SK-N-SH (cell line): ENCODE measurements around the gene COL10A1. TPM values are rescaled to one million over a fixed set of nuclear protein-coding genes. Genes with fewer than 3 reads are reported as not detected.
A peak's percentile ranks its signal among the peaks of the same experiment; 100 is the strongest.
"Not testable (repeated sequence)": the region's sequence is repeated elsewhere in the genome, so short reads cannot be mapped to it uniquely, and the experiment has no call there.

Source experiments
- CTCF ChIA-PET: fragments of 300-600, 350-600 bp; formaldehyde crosslinking; extraction: SDS; loops from one replicate; lab custom pipeline; 2021; lab: Yijun Ruan, JAX
- POLR2A ChIA-PET: fragments of 350-600 bp; sonication (Branson Sonifier 250); formaldehyde crosslinking; extraction: SDS; loops from one replicate; lab custom pipeline; 2020; ENCODE audit warnings: antibody characterized with exemption, inconsistent platforms; lab: Yijun Ruan, JAX
- DNase-seq: peaks from one replicate; pipeline ENCODE4 v3.0.0; 2012
- H2AFZ ChIP-seq: fragments of 200-600 bp; sonication (generic); 2 replicates; pipeline ENCODE4 v1.8.1; 2016; ENCODE audit warnings: antibody characterized with exemption, mild to moderate bottlenecking, low read depth
- H3F3A ChIP-seq: fragments of 200-600 bp; sonication (generic); replicated peaks from 2 replicates; pipeline ENCODE3; 2016; ENCODE audit warnings: antibody characterized with exemption, mild to moderate bottlenecking; ENCODE audit not compliant: insufficient read depth
- H3K27ac ChIP-seq, 2 experiments: fragments of 200-500 bp in 1 of 2; fragments of 200-600 bp in 1 of 2; sonication (Bioruptor generic) in 1 of 2; sonication (generic), shearing (Covaris generic) in 1 of 2; 2 replicates each; pipeline versions ENCODE4 v1.5.1 to v1.6.1; 2014 to 2016; ENCODE audit warnings: low read depth in 2 of 2, inconsistent platforms in 1 of 2, low read length in 1 of 2, mild to moderate bottlenecking in 1 of 2, mixed read lengths in 1 of 2
- H3K27me3 ChIP-seq: fragments of 200-600 bp; sonication (generic), shearing (Covaris generic); 2 replicates; pipeline ENCODE4 v1.6.1; 2016; ENCODE audit warnings: mixed run types; ENCODE audit not compliant: insufficient read depth
- H3K36me3 ChIP-seq, 2 experiments: fragments of 200-500 bp in 1 of 2; fragments of 200-600 bp in 1 of 2; sonication (Bioruptor generic) in 1 of 2; sonication (generic) in 1 of 2; replicated peaks in 1 of 2; 2 replicates each; pipeline versions ENCODE3 to v1.5.1; 2014 to 2016; ENCODE audit warnings: low read length in 1 of 2, mild to moderate bottlenecking in 1 of 2; ENCODE audit not compliant: insufficient read depth in 2 of 2, control insufficient read depth in 1 of 2
- H3K4me1 ChIP-seq, 2 experiments: fragments of 200-500 bp in 1 of 2; fragments of 200-600 bp in 1 of 2; sonication (Bioruptor generic) in 1 of 2; sonication (generic), shearing (Covaris generic) in 1 of 2; 2 replicates each; pipeline versions ENCODE4 v1.5.1 to v1.6.1; 2014 to 2016; ENCODE audit warnings: low read depth in 1 of 2, low read length in 1 of 2, mixed run types in 1 of 2; ENCODE audit not compliant: insufficient read depth in 2 of 2, control insufficient read depth in 1 of 2
- H3K4me2 ChIP-seq: fragments of 200-600 bp; sonication (generic), shearing (Covaris generic); 2 replicates; pipeline ENCODE4 v1.6.1; 2017; ENCODE audit warnings: mixed run types
- H3K4me3 ChIP-seq, 2 experiments: fragments of 200-500 bp in 1 of 2; fragments of 200-600 bp in 1 of 2; sonication (Bioruptor generic) in 1 of 2; sonication (generic), shearing (Covaris generic) in 1 of 2; 2 replicates each; pipeline versions ENCODE4 v1.5.1 to v1.8.1; 2014 to 2016; ENCODE audit warnings: low read depth in 2 of 2, inconsistent platforms in 1 of 2, low read length in 1 of 2, mild to moderate bottlenecking in 1 of 2, mixed read lengths in 1 of 2, moderate library complexity in 1 of 2
- H3K79me2 ChIP-seq: fragments of 200-600 bp; sonication (generic); 2 replicates; pipeline ENCODE4 v1.8.1; 2017; ENCODE audit warnings: mild to moderate bottlenecking; ENCODE audit not compliant: insufficient read depth
- H3K9ac ChIP-seq: fragments of 200-600 bp; sonication (generic); 2 replicates; pipeline ENCODE4 v1.6.1; 2017; ENCODE audit warnings: mixed run types
- H3K9me2 ChIP-seq: fragments of 200-600 bp; sonication (generic); 2 replicates; pipeline ENCODE4 v1.6.1; 2017; ENCODE audit warnings: mixed run types
- H3K9me3 ChIP-seq: fragments of 200-600 bp; sonication (generic); 2 replicates; pipeline ENCODE4 v1.6.1; 2017; ENCODE audit warnings: mixed run types, mild to moderate bottlenecking, moderate library complexity
- H4K20me1 ChIP-seq: fragments of 200-600 bp; sonication (generic); 2 replicates; pipeline ENCODE4 v1.6.1; 2017; ENCODE audit warnings: mild to moderate bottlenecking, mixed run types; ENCODE audit not compliant: insufficient read depth
- EZH2phosphoT487 ChIP-seq: fragments of 200-600 bp; sonication (generic); IDR thresholded peaks from 2 replicates; pipeline ENCODE4 v1.6.1; 2017; ENCODE audit warnings: low read depth, mixed run types, mild to moderate bottlenecking, antibody characterized with exemption, moderate library complexity, borderline replicate concordance
- FOXJ3 ChIP-seq: sonication (generic); formaldehyde crosslinking; IDR thresholded peaks from 2 replicates; pipeline ENCODE4 v1.5.1; 2020; ENCODE audit warnings: mild to moderate bottlenecking, missing genetic modification reagents
- FOXM1 ChIP-seq: IDR thresholded peaks from 2 replicates; pipeline ENCODE4 v1.4.0; 2012; ENCODE audit warnings: low read depth, mild to moderate bottlenecking
- RAD21 ChIP-seq: IDR thresholded peaks from 2 replicates; pipeline ENCODE4 v1.6.1; 2012; ENCODE audit warnings: mild to moderate bottlenecking, low read length
- REST ChIP-seq: IDR thresholded peaks from 2 replicates; pipeline ENCODE4 v1.6.1; 2012; ENCODE audit warnings: mild to moderate bottlenecking, low read depth, low read length, moderate library complexity
- RXRA ChIP-seq: IDR thresholded peaks from 2 replicates; pipeline ENCODE4 v1.4.0; 2012; ENCODE audit warnings: low read depth, mild to moderate bottlenecking, borderline replicate concordance
- SIN3A ChIP-seq: IDR thresholded peaks from 2 replicates; pipeline ENCODE4 v1.6.1; 2012; ENCODE audit warnings: low read depth, mild to moderate bottlenecking, low read length, moderate library complexity, borderline replicate concordance
- WGBS: methylation state at CpG from one replicate; pipeline ENCODE4 v1.1.6; 2017; ENCODE audit warnings: low lambda C conversion rate; 5-methylcytosine and 5-hydroxymethylcytosine counted together
- polyA plus RNA-seq, 3 experiments: library from polyadenylated mRNA; depleted of rRNA; stranded (reverse); fragments of >200 nt; gene quantifications; 2 replicates each; pipeline ENCODE4 v1.2.3, GENCODE V29; 2012
- TF ChIP-seq, protein P1 (sequence below): fragments of 200-600 bp; sonication (generic); IDR thresholded peaks from 2 replicates; pipeline ENCODE4 v1.6.1; 2017; ENCODE audit warnings: antibody characterized with exemption, mild to moderate bottlenecking, moderate library complexity
- TF ChIP-seq, protein P2 (sequence below): IDR thresholded peaks from 2 replicates; pipeline ENCODE4; 2012

The COL10A1 gene
- polyA plus RNA-seq, 1 of the 3 experiments (the other 2 are of a cell fraction), result 5.1 TPM

GRCh38 chr6:116099036-116099435 lies 26.9 kb downstream of the COL10A1 start (continued):
- TF ChIP-seq, protein P1, sequence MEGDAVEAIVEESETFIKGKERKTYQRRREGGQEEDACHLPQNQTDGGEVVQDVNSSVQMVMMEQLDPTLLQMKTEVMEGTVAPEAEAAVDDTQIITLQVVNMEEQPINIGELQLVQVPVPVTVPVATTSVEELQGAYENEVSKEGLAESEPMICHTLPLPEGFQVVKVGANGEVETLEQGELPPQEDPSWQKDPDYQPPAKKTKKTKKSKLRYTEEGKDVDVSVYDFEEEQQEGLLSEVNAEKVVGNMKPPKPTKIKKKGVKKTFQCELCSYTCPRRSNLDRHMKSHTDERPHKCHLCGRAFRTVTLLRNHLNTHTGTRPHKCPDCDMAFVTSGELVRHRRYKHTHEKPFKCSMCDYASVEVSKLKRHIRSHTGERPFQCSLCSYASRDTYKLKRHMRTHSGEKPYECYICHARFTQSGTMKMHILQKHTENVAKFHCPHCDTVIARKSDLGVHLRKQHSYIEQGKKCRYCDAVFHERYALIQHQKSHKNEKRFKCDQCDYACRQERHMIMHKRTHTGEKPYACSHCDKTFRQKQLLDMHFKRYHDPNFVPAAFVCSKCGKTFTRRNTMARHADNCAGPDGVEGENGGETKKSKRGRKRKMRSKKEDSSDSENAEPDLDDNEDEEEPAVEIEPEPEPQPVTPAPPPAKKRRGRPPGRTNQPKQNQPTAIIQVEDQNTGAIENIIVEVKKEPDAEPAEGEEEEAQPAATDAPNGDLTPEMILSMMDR, result no peak
- TF ChIP-seq FOXJ3 (CRISPR knock-in tag) (no peak), RXRA (no peak), SIN3A (no peak), EZH2phosphoT487 (no peak)

DNA sequence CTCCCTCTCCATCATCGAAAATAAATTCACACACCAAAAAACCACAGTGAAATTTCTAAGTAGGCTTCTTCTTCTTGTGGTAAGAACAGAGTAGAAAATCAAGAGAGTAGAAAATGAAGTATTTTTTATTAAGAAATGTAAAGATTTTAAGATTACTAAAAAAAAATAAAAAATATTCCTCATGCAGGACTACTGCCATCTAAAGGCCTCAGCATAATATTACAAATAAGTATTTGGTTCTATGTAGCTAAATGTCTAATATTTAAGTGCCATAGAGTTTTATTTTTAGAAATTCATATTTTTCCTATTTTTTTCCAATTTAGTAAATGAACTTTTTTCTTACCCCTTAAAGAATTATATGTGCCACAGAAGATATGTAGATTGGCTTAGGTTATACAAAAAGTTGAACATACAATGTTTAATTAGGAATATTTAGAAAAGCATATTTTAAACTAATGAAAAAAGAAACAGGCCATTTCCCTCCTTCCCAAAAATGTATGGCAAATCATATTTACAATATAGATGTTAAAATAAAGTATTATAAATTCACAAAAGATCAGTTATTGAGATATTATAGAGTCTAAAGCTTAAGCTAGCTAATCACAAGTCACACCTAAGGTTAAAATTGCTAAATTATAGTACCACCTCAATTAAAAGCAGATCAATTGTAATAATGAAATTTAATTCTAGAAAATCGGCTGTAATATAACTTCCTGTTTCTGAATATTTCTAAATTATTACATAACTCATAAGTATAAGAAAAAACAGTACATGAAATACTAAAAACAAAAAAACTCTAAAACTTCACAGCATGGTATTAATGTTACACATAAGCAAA lies 28.7 kb downstream of the COL10A1 start:
- no peaks in the 10 kb centered on the region for H3K9me2 ChIP-seq
- no peak for TF ChIP-seq FOXM1
- TF ChIP-seq, protein P2, sequence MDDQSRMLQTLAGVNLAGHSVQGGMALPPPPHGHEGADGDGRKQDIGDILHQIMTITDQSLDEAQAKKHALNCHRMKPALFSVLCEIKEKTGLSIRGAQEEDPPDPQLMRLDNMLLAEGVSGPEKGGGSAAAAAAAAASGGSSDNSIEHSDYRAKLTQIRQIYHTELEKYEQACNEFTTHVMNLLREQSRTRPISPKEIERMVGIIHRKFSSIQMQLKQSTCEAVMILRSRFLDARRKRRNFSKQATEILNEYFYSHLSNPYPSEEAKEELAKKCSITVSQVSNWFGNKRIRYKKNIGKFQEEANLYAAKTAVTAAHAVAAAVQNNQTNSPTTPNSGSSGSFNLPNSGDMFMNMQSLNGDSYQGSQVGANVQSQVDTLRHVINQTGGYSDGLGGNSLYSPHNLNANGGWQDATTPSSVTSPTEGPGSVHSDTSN, result no peak
- peak; percentile 47; the same call in 1 of the 2 replicates for TF ChIP-seq RAD21
- TF ChIP-seq, protein P1, result peak; percentile 62
- TF ChIP-seq REST, result no peak
- no peaks in the 10 kb centered on the region for H3K27me3 ChIP-seq
- H3F3A ChIP-seq, result peaks cover 21% of the 10 kb centered on the region
- POLR2A ChIA-PET, result no interaction called here
- CTCF ChIA-PET, result interaction anchor here (0.7 to 2.7 kb wide), 9 partner anchors 10 to 85 kb away, joined by 3 to 15 read pairs (median 3); partner anchors contain the start of gene FRK
- no peaks in the 10 kb centered on the region for H3K36me3 ChIP-seq
- no peak overlapping the region; a peak in 1 of 4 replicates for H3K27ac ChIP-seq
- H3K4me1 ChIP-seq, result peaks cover 0 to 8% of the 10 kb centered on the region in 2 experiments; a peak in 2 of 4 replicates
- H3K79me2 ChIP-seq, result 0 out of 2 replicates have a peak, but pooled peaks cover 2% of the 10 kb centered on the region
- no peak overlapping the region for H3K4me2 ChIP-seq
- H3K9ac ChIP-seq, result no peak overlapping the region
- no peaks in the 10 kb centered on the region for H4K20me1 ChIP-seq
- H2AFZ ChIP-seq, result no peak overlapping the region
- H3K4me3 ChIP-seq, result no peak overlapping the region
- peak; percentile 16 for DNase-seq
- 23% methylated on average over 2 of the region's 2 CpGs for WGBS
- H3K9me3 ChIP-seq, result peaks cover 9% of the 10 kb centered on the region; the same call in 1 of the 2 replicates

DNA sequence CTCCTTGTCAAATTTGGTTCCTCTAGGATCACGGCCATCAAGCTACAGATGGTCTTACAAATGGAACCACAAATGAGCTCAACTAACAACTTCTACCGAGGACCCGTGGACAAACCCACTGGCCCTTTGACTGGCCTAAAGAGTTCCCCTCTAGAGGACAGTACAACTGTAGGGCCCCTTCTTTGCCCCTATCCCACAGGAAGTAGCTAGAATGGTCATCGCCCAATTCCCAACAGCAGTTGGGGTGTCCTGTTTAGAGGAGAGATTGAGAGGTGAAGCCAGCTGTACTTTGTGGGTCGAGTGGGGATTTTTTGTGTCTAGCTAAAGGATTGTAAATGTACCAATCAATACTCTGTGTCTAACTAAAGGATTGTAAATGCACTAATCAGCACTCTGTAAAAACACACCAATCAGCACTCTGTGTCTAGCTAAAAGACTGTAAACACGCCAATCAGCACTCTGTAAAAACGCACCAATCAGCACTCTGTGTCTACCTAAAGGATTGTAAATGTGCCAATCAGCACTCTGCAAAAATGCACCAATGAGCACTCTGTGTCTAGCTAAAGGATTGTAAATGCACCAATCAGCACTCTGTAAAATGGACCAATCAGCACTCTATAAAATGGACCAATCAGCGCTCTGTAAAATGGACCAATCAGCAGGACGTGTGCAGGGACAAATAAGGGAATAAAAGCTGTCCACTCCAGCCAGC lies 29.7 kb downstream of the COL10A1 start:
- H3K4me2 ChIP-seq, H3K36me3 ChIP-seq, H3K27ac ChIP-seq, H3K9me3 ChIP-seq, H3K79me2 ChIP-seq, DNase-seq, H4K20me1 ChIP-seq, H2AFZ ChIP-seq, H3K27me3 ChIP-seq, H3K4me1 ChIP-seq, H3K9ac ChIP-seq, POLR2A ChIA-PET, H3K4me3 ChIP-seq, H3K9me2 ChIP-seq: not testable (repeated sequence)
- 64% methylated on average over 9 of the region's 9 CpGs for WGBS
- CTCF ChIA-PET, result interaction anchor here (0.6 to 2.7 kb wide), 9 partner anchors 9 to 197 kb away, joined by 3 to 15 read pairs (median 3); partner anchors contain the start of gene FRK
- peaks cover 17% of the 10 kb centered on the region for H3F3A ChIP-seq
